ENCODE results near the gene GTF2IRD1.
"Not testable (repeated sequence)": the region's sequence is repeated elsewhere in the genome, so short reads cannot be mapped to it uniquely, and the experiment has no call there.

The GTF2IRD1 gene

DNA sequence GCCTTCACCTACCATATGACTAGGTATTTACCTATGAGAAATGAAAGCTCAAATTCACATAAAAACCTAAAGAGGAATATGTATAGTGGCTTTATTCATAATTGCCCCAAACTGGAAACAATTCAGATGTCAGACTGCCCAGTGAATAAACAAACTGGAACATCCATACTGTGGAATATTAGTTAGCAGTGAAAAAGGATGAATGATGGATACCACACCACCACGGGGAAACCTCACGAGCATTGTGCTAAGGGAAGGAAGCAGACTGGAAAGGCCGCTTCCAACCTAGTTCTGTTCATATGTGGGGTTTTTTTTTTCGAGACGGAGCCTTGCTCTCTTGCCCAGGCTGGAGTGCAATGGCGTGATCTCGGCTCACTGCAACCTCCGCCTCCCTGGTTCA is 16.8 kb downstream of the GTF2IRD1 start:
- no peak for DNase-seq

- no peak for DNase-seq
Observed at GRCh38 chr7:74473116-74473515, 19.4 kb downstream of the GTF2IRD1 start.

- no peak for DNase-seq
Observed at GRCh38 chr7:74474271-74474865, 20.7 kb downstream of the GTF2IRD1 start.

- DNase-seq = no peak
Observed at GRCh38 chr7:74475243-74475986, 21.7 kb downstream of the GTF2IRD1 start.

DNA sequence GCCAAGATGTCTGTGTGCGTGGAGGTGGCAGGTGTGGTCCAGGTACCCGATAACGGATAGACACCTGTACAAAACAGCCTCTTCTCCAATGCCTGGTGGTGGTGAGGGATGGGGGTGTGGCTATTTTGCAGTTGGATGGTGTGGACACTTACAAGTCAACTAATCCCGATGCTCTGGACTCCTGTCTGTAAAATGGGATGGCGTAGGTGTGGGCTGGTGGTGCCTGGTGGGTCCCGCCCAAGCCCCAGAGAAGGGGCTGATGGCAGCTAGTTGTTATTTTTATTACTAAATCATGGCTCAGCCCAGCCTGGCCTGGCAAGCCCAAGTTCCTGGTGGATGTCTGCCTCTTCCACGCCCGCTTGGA is 22.3 kb downstream of the GTF2IRD1 start:
- no peak for DNase-seq

DNA sequence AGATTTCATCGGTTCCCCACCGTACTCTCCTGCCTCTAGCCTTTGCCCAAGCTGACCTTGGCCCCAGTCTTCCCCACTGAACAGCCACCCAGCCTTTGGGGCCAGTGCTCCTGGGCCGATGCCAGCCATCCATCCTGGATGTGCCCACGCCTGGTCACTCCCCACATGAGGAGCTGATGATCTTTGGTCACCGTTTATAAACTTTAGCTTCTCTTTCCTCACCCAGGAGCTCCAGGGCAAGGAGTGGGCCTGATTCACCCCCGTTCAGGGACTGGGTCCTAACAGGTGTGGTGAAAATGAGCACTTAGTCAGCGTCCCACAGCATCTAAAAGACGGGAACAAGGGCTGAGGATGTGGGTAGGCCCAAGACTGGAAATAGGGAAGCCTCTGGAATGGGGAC is 22.9 kb downstream of the GTF2IRD1 start:
- no peak for DNase-seq

- DNase-seq = no peak
Observed at GRCh38 chr7:74478671-74479065, 25.0 kb downstream of the GTF2IRD1 start.

GRCh38 chr7:74479066-74479781 is 25.5 kb downstream of the GTF2IRD1 start:
- DNase-seq = no peak

DNA sequence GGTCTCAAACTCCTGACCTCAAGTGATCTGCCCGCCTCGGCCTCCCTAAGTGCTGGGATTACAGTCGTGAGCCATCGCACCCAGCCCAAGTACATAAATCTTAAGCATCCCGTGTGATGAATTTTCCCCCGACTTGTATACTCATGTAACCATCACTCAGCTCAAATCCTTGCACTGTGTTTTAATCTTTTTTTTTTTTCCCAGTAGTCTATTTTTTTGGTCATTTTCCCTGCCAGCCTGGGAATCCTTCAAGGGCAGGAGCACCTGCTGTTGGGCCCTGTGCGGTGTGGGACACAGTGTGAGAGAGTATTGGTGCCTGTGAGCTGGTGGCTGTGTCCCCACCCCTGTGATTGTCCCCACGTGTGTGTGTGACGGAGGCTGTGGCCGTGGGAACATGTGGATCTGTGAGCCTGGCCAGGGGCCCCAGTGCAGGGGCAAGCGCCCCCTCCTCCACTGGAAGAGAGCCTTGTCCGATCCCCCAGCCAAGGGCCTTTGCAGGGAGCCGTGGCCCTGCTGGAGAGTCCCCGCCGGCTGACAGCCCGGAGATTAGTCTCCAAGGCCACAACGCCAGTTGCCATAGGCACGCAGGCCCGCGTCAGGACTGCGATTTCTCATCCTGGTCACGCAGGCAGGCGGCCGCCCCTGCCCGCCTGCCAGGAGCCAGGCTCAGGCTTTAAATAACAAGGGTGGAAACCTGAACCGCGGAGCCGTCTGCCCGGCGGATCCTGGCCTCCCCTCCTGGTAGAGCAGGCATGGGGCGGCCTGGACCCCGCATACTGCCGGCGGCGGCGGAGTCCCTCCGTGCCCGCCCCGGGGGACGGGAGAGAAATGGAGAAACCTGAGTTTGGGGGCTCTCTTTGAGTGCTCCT is 26.5 kb downstream of the GTF2IRD1 start:
- no peak for DNase-seq

- no peak for DNase-seq
Observed at GRCh38 chr7:74480861-74481417, 27.2 kb downstream of the GTF2IRD1 start.

DNA sequence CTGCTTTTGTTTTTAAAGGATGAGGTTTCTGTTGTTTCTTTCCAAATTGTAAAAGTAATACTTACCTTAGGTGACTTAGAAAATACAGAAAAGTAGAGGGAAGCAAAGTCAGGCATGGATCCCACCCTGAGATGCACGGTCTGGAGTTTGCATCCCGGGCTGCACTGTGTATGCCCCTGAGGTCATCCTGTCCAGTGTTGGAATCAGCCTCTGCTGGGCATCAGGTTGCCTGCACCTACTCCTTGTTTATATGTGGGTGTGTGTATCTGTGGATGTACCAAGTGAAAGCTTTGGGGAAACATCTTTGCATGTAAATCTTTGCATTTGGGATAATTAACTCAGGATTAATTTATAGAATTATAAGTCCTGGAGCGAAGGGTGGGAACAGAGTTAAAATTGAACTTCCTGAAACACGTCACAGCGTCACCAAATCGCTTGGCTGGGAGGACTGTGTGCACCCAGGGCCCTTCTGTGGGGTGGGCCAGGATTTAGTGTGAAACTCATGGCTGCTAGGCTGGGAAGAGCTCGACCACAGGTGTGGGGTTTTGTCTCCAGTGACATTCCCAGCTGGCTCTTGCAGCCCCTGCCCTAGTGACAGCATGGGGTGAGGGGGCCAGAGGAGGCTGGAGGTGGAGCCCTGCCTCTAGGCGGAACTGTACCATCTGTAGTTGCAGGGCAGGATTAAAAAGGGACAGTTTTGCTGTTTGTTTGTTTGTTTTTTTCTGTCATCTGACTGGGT is 27.9 kb downstream of the GTF2IRD1 start:
- no peak for DNase-seq

GRCh38 chr7:74482197-74482467 is 28.4 kb downstream of the GTF2IRD1 start:
- no peak for DNase-seq

DNA sequence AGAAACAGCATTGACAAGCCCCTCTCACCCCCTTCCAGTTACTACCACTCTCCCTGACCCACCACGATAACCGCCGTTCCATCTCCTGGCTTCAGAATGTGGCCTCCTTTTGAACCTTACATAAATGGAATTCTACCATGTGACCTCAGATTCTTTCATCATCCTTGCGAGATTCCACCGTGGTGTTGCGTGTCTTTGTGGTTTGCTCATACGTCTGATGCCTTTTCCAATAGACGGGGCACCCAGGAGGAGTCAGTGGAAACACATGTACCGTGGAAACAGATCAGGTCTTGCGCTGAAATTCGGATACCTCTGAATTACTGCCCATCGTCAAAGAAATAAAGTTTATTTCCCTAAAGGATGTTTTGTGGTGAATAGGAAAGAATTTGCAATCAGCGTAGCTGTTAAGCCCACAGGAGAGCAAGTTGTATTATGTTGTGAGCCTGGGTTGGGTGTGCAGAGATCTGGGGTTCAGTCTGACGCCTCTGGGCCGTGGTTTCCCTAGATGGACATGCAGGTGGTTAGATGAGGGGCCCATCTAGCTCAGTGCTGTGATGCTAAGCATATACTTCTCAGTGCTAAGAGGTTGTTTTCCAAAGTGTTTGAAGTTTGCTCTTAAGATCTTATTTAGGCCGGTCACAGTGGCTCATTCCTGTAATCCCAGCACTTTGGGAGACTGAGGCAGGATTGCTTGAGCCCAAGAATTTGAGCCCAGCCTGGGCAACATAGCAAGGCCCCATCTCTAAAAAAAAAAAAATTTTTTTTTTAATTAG is 29.1 kb downstream of the GTF2IRD1 start:
- DNase-seq = no peak

DNA sequence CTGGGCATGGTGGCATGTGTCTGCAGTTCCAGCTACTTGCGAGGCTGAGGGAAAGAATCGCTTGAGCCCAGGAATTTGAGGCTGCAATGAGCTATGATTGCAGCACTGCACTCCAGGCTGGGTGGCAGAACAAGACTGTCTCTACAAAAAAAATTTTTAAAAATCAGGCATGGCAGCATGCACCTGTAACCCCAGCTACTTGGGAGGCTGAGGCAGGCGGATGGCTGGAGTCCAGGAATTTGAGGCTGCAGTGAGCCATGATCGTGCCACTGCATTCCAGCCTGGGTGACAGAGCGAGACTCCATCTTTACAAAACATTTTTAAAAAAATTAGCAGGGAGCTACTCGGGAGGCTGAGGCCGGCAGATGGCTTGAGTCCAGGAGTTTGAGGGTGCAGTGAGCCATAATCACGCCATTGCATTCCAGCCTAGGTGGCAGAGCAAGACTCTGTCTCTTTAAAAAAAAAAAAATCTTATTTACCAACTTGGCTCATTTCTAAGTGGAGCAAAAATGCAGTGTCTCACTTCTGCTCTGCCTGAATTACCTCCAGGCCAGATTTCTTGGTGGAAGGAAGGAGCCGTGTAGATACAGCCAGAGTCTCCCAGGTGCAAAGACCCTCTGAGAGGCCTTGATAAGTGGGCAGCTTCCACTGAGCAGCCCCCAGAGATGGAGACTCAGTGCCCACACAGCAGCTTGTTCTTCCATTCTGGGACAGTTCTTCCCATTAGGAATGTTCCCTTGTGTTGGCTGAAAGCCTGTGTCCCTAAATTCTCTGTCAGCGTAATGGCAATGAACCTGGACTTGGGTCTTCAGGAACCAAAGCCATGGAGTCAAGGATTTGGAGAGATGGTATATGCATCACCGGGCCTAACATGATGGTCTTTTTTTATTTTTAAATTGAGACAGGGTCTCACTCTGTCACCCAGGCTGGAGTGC is 30.0 kb downstream of the GTF2IRD1 start:
- no peak for DNase-seq

GRCh38 chr7:74485611-74486010 is 31.9 kb downstream of the GTF2IRD1 start:
- DNase-seq = no peak

DNA sequence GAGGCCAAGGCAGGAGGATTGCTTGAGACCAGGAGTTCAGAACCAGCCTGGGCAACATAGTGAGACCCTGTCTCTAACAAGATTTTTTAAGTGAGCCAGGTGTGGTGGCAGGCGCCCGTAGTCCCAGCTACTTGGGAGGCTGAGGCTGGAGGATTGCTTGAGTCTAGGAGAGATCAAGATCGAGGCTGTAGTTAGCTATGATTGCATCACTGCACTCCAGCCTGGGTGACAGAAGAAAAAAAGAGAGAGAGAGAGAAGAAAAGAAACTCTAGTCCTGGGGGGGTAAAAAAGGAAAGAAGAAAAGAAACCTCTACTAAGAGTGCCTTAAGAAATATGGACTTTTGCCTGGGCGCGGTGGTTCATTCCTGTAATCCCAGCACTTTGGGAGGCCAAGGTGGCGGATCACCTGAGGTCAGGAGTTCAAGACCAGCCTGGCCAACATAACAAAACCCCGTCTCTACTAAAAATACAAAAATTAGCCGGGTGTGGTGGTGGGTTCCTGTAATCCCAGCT is 34.9 kb downstream of the GTF2IRD1 start:
- DNase-seq = not testable (repeated sequence)

- no peak for DNase-seq
Observed at GRCh38 chr7:74489997-74490945, 36.6 kb downstream of the GTF2IRD1 start.

DNA sequence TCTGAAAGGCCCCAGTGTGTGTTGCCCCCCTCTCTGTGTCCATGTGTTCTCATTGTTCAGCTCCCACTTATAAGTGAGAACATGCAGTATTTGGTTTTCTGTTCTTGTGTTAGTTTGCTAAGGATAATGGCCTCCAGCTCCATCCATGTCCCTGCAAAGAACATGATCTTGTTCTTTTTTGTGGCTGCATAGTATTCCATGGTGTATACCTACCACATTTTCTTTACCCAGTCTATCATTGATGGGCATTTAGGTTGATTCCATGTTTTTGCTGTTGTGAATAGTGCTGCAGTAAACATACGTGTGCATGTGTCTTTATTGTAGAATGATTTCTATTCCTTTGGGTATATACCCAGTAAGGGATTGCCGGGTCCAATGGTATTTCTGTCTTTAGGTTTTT is 37.8 kb downstream of the GTF2IRD1 start:
- DNase-seq = not testable (repeated sequence)

DNA sequence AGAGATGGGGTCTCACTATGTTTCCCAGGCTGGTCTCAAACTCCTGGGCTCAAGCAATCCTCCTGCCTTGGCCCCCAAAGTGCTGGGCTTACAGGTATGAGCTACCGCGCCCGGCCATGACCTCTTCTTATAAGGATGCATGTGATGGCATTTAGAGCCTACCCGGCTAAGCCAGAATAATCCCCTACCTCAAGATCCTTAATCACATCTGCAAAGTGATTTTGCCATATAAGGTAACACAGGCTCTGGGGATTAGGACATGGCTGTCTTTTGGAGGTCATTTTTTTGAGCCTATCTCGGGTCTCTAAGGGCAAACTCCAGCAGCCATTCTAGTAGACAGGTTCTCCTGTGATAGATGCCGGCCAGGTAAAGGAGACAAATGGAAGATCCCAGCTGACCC is 39.6 kb downstream of the GTF2IRD1 start:
- DNase-seq = no peak
